ENCODE data around the gene SPINDOC.
"Not testable (repeated sequence)": the region's sequence is repeated elsewhere in the genome, so short reads cannot be mapped to it uniquely, and the experiment has no call there.

Gene SPINDOC

GRCh38 chr11:63853476-63853875, 40.2 kb downstream of the SPINDOC start:
- no peak for DNase-seq (ENCODE audit: low read depth in 1 of 2, low spot score in 1 of 2)

- no peak for DNase-seq (ENCODE audit: low read depth in 1 of 2, low spot score in 1 of 2)
These were observed 41.4 kb downstream of the SPINDOC start for GRCh38 chr11:63854696-63855095.

GRCh38 chr11:63855975-63856374, 42.7 kb downstream of the SPINDOC start:
- no peak for DNase-seq (ENCODE audit: low read depth in 1 of 2, low spot score in 1 of 2)

GRCh38 chr11:63858628-63859550, 45.6 kb downstream of the SPINDOC start:
- no peak for DNase-seq (ENCODE audit: low read depth in 1 of 2, low spot score in 1 of 2)

GRCh38 chr11:63862923-63863322, 49.7 kb downstream of the SPINDOC start:
- DNase-seq (ENCODE audit: low read depth in 1 of 2, low spot score in 1 of 2), result no peak

GRCh38 chr11:63863620-63864019, 50.4 kb downstream of the SPINDOC start:
- DNase-seq (ENCODE audit: low read depth in 1 of 2, low spot score in 1 of 2), result not testable (repeated sequence)

- peak; percentile 38 to 40 for DNase-seq (ENCODE audit: low read depth in 1 of 2, low spot score in 1 of 2)
These were observed 53.0 kb downstream of the SPINDOC start for GRCh38 chr11:63866211-63866610.

- DNase-seq (ENCODE audit: low read depth in 1 of 2, low spot score in 1 of 2), result no peak
These were observed 54.3 kb downstream of the SPINDOC start for GRCh38 chr11:63867511-63867910.

GRCh38 chr11:63868399-63869064, 55.3 kb downstream of the SPINDOC start:
- no peak for DNase-seq (ENCODE audit: low read depth in 1 of 2, low spot score in 1 of 2)

- no peak for DNase-seq (ENCODE audit: low read depth in 1 of 2, low spot score in 1 of 2)
These were observed 55.9 kb downstream of the SPINDOC start for GRCh38 chr11:63869171-63869591.

GRCh38 chr11:63869683-63870082, 56.4 kb downstream of the SPINDOC start:
- DNase-seq (ENCODE audit: low read depth in 1 of 2, low spot score in 1 of 2), result peak in 1 of 2 donors; percentile 20

- no peak for DNase-seq (ENCODE audit: low read depth in 1 of 2, low spot score in 1 of 2)
These were observed 57.3 kb downstream of the SPINDOC start for GRCh38 chr11:63870351-63871140.

- no peak for DNase-seq (ENCODE audit: low read depth in 1 of 2, low spot score in 1 of 2)
These were observed 58.9 kb downstream of the SPINDOC start for GRCh38 chr11:63871962-63872799.

GRCh38 chr11:63872800-63873197, 59.5 kb downstream of the SPINDOC start:
- no peak for DNase-seq (ENCODE audit: low read depth in 1 of 2, low spot score in 1 of 2)

GRCh38 chr11:63873311-63873710, 60.1 kb downstream of the SPINDOC start:
- no peak for DNase-seq (ENCODE audit: low read depth in 1 of 2, low spot score in 1 of 2)

- no peak for DNase-seq (ENCODE audit: low read depth in 1 of 2, low spot score in 1 of 2)
These were observed 61.3 kb downstream of the SPINDOC start for GRCh38 chr11:63874511-63874910.

GRCh38 chr11:63875506-63876065, 62.3 kb downstream of the SPINDOC start:
- DNase-seq (ENCODE audit: low read depth in 1 of 2, low spot score in 1 of 2), result no peak

- no peak for DNase-seq (ENCODE audit: low read depth in 1 of 2, low spot score in 1 of 2)
These were observed 63.4 kb downstream of the SPINDOC start for GRCh38 chr11:63876616-63877015.

Data from stimulated activated CD4-positive, alpha-beta T cell treated with anti-CD3 and anti-CD28 coated beads, Interleukin-15, amount 100 ng/mL, for 1 hour (primary cell).